GM18873 (cell line): ENCODE measurements around the gene SLC22A5.

ENCODE experiments used
- ATAC-seq: cut with Tn5 transposase; IDR thresholded peaks from one replicate; pipeline ENCODE4 v1.9.1; 2021; ENCODE audit warnings: mild to moderate bottlenecking, moderate library complexity, moderate number of reproducible peaks; ENCODE audit not compliant: unreplicated experiment, low FRiP score

SLC22A5 gene

DNA sequence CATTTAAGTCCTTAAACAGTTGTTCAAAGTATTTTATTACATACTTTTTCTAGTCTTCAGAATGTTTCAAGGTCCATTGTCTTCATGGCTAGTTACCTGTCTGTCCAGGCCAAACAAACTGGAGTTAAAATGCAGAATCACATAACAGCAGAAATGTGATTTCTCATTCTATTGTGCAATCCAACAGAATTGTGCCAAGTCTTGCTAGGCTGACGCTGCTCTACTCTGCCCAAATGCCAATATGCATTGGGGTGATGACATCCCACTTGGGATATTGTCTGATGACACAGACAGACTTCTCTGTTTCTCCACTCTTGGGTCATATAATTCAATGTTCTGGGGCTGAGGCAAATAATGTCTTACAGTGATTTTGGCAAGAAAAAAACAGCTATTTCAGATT, 5.2 kb upstream of the SLC22A5 start:
- ATAC-seq = no peak

DNA sequence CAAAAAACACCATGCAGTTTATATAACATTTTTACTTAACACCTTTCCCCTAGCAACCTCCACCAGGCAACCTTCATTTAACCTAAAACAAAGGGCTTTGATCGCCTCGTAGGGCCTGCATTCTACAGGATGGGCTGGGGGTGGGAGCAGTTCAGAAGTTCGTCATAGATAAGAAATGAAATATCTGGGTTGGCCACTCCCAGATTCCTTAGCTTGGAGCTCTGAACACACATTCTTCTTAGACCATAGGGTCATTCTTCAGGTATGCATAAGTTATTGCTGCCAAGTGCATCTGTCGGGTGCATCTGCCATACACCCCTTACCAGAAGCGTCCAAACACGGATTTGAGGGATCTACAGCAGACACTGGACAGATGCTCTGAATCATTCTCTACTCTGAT, 4.3 kb upstream of the SLC22A5 start:
- ATAC-seq = no peak

DNA sequence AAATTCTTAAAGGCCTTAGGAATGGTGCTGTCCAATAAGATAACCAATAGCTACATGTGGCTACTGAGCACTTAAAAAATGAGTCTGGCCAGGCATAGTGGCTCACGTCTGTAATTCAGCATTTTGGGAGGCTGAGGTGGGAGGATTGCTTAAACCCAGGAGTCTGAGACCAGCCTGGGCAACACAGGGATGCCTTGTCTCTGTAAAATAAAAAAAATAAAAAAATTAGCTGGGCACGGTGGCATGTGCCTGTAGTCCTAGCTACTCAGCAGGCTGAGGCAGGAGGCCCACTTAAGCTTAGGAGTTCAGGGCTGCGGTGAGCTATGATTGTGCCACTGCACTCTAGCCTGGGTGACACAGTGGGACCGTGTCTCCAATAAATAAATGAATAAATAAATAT, 1.3 kb upstream of the SLC22A5 start:
- ATAC-seq = no peak

DNA sequence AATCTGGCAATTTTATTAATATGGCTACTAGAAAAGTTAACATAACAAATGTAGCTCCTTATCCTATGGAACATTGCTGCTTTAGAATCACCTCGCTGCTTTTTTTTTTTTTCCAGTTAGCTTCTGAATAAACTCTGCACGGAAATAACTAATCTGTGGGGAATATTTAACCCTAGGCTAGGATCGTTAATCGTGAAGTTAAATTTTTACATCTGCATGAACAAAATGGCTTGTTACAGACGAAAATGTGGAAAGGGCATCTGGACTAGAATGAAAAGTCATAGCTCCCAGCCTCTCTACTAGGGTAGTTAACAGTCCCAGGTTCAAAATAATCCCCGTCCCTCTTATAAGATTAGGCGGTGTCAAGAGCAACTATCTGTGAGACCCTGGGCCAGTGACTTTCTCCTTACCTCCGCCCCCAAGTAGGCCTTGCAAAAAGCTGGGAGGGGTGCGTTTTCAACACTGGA, 470 bp upstream of the SLC22A5 start:
- peak; percentile 13 for ATAC-seq

DNA sequence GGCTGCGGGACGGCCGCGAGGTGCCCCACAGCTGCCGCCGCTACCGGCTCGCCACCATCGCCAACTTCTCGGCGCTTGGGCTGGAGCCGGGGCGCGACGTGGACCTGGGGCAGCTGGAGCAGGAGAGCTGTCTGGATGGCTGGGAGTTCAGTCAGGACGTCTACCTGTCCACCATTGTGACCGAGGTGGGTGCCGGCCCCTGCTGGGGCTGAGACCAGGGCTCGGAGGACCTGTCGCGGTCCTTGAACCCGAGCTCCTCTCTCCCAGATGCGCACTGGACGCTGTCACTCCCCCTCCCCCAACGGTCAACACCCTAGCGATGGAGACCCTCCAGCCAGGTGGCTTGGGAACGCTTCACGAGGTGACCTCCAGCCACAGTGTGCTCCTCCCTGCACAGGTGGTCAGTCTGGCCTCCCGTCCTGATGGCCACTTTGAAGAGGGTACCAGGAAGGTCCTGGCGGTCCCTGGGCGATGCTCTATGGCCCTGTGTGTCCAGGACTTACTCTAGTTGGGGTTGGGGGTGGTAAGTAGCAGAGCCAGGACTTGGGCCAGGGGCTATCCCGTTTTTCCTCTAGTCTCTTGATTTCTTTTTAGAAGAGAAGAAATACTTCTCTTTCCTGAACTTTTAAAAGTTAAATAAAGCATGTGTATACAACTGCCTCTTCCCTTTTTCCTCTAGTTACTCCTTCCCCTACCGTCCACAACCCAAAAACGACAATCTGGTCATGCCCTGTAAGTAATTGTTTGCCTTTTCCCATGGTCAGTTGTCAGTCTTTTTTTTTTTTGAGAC, 866 bp downstream of the SLC22A5 start:
- ATAC-seq = no peak

DNA sequence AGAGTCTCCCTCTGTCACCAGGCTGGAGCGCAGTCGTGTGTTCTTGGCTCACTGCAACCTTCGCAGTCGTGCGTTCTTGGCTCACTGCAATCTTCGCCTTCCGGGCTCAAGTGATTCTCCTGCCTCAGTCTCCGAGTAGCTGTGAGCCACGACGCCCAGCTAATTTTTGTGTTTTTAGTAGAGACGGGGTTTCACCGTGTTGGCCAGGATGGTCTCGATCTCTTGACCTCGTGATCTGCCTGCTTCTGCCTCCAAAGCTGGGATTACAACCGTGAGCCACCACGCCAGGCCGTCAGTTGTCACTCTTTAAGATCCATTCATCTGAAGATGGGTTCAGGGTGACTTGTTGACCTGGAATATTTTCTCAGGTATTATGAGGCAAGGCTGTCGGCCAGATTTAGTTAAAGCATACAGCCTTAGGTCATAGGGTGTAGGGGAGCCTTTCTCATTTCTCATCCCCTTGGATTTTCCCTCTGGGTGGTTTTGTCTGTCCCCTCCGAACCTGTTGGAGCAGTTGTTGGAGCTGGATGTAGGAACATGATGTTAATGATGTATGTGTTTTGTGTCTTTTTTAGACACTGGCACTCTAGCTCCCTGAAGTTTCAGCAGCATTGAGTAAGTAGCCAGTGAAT, 1.6 kb downstream of the SLC22A5 start:
- no peak for ATAC-seq

DNA sequence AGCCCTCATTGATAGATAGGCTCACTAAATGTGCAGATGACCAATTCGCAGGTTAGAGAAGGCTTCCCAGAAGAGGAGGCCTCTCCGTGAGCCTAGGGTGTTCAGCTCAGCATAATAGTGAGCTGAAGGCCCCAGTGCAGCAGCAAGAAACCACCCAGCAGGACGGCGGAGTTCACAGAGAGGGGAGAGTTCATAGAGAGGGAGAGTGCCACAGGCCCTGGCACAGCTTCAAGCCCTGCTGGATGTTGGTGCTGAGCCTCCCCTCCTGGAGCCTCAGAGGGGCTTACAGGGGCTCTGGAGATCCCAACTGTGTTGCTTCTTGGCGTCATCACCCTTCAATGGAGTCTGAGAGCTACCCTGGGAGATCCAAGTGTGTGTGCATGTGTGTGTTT, 2.1 kb downstream of the SLC22A5 start:
- ATAC-seq = no peak

DNA sequence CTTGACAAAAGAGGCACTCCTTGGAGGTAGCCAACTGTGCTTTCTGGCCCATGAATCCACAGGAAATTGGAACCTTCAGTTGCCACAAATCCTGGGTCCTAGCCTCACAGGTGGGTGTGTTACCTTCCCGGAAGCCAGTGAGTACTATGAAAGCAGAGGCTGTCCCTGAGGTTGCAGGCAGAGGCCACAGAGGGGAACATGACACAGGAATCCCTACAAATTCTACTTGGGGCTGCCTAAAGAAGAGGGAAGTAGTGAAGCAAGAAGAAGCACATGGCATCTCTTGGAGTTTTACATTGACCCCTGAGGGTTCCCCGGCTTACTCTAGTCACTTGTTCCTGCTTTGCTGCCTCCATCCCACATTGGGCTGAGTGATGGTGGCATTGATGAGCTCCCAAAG, 2.6 kb downstream of the SLC22A5 start:
- no peak for ATAC-seq

DNA sequence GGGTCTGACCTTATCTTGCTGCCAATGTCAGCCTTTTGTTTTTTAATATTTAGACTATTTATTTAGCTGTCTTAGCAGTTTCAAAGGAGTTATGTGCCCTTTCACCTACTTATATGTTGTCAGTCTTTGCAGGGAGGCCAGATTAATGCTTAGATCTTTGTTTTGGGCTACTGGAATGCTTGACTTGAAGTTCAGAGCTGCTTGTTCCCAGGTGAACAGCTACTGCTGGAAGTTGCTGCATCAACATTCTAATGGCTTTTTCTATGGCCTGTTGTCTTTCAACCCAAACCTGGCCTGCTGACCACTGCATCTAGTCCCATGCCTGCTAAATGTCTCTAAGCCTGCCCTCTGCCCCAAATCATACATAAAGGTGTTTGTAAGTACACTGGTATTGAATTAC, 3.0 kb downstream of the SLC22A5 start:
- ATAC-seq = no peak

DNA sequence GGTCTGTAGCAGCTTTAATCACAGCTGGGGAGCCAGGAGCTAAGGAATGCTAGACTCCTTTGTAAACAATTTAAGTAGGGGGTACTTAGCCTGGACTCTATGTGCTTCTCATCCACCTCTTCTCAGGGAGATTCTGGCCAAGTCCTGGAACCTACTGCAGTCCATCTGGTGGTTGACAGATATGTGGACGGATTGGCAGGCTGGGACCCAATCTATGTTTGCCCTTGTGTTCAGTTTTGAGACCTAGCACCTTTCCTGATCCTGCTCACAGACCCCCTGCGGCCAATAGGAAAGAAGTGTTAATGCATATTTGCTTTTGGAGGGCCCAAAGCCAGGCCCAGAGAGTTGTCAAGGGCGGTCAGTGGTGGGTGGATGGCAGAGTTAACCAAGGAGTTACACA, 6.4 kb downstream of the SLC22A5 start:
- ATAC-seq = no peak

DNA sequence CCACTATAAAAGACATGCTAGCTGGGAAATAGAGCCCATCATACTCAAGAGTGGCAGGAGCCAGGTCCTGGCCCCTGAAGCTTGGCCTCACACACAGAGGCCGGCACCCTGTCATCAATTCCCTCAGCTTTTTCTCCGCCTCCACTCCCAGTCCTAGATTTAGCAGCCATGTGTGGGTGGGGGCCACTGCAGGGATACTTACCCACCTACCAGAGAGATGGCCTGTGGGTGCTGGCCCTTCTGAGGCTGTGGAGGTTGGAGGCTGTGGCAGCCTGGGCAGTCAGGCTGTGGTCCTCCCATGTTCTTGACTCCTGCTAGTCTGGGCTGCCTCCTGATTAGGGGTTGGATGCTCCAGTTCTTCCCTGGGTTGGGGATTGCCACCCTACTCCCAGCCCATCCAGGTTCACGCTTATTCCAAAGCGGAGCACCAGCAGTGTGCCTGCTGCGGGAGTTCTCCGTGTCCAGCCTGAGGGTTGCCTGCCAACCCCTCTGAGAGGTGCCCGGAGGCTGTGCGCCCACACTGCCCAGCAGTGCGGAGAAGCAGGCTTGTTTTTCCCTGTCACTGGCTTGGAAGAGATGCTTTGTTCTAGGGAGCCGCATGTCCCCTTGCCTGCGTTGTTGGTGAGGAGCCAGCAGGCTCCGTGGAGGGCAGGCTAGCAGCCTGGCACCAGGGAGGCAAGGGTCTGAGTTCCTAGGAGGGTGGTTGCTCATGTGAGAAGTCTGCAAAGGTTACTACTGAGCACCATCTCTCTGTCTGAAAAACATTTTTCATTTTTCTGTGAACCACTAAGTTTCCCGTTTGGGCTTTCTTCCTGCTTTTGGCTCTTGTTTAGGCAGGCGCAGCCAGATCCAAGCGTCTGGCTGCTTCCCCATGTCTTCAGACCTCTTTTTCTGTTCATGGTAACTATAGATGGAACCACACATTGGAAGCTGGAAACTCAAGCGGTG, 7.5 kb downstream of the SLC22A5 start:
- ATAC-seq = no peak

DNA sequence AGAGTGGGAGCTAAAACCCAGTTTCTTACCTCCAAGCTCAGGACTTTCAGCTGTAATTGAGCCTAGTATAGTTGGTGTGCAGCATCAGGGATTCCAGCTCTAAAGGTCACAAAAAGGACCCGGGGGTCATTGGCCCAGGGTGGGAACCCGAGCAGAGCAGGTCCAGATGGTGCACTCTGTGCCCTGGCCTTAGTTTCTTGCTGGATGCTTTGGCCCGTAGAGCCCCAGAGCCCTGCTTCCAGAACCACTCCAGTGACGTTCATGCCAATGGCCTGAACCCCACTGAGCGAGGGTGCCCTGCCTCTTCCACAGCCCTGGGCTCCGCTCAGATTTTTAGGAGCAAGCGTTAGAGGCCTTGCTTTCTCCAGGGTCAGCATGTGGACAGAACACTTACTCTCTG, 8.2 kb downstream of the SLC22A5 start:
- ATAC-seq = no peak

DNA sequence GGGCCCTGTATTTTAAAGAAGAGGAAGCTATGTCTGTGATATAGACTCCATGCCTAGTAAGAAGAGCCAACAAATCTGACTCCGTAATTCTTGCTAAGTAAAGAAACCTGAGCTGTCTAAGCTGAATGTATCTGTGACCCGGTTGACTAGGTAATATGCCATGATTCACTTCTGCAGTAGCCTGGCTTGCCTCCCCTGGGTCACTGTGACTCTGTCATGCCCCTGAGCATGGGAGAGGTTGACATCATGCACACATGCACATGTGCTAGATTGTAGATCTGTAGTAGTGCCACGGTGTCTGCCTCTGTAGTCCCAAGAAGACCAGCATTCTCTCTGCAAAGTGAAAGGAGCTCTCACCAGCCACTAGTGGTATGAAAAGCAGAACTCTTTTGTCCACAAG, 9.1 kb downstream of the SLC22A5 start:
- ATAC-seq = no peak

DNA sequence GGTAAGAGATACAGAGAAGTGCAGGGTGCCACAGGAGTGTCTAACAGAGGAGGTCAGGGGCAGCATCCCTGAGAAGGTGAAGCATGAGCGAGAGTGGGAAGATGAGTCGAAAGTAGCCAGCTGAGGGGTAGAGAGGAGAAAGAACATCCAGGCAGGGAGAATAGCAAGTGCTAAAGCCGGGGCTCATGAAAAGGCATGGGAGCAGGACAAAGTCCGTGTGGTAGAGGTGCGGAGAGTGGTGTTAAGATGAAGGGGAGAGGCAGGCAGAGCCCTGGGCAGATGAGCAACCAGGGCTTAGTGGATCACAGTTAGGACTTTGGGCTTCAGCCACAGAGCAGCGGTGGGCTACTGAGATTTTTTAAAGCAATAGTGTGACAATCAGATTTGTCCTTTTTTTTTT, 10.5 kb downstream of the SLC22A5 start:
- no peak for ATAC-seq

DNA sequence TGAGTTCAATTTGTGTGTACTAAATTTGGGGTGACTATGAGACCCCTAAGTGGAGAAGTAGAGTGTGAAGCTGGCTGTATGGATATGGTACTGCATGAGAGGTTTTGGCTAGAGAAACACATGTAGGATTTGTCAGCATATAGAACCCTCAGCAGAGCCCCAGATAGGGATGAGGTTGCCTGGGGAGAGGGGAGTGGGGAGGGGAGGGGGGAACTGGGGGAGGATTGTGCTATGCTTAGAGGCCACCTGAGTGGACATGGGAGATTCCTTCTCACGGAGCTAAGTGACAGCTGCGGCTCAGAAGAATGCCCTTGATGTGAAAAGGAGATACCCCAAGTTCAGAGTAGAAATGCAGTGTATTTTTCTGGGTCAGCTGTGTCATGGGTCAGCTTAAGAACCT, 11.2 kb downstream of the SLC22A5 start:
- ATAC-seq = no peak

DNA sequence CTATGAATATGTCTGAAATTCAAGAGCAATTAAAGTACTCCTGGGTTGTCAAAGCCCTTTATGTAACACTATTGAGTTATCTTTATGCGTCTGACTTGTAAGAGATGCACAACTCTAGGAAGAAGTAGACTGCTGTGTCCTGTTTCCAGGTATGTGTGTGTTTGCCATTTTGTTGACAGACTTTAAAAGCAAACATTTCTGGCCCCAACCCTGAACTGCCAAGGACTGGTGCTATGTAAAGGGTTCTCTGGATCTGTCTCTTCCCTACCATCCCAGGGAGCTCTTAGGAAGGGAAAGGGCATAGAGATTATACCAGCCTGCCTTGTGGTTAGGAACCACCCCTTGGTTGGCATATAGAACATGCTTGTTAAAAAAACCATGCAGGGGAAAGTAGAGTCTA, 12.1 kb downstream of the SLC22A5 start:
- ATAC-seq = no peak

DNA sequence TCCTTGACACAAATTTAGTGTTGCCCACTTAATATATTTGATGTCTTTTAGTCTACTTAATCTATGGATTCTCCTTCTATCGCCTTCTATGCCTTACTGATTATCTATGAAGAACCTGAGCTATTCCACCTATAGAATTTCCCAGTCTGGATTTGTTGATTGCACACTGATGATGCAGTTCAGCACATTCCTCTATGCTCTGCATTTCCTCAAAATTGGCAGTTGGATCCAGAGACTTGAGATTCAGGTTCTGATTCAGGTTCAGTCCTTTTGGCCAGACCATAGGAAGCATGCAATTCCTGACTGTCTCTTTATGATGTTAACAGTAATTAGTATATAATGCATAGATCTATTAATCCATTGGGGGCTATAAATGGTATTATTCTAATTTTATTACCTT, 13.8 kb downstream of the SLC22A5 start:
- ATAC-seq = no peak

DNA sequence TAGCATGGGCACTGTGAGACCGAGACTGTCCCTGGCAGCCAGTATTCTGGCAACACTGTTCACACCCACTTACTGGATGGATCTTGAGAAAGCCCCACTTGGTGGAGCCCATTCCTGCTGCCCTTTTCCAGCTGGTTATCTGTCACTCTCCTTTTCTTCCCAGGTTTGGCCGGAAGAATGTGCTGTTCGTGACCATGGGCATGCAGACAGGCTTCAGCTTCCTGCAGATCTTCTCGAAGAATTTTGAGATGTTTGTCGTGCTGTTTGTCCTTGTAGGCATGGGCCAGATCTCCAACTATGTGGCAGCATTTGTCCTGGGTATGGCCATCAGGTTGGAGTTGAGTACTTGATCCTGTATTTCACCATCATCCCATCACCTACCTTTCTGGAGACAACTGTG, 14.5 kb downstream of the SLC22A5 start:
- no peak for ATAC-seq

DNA sequence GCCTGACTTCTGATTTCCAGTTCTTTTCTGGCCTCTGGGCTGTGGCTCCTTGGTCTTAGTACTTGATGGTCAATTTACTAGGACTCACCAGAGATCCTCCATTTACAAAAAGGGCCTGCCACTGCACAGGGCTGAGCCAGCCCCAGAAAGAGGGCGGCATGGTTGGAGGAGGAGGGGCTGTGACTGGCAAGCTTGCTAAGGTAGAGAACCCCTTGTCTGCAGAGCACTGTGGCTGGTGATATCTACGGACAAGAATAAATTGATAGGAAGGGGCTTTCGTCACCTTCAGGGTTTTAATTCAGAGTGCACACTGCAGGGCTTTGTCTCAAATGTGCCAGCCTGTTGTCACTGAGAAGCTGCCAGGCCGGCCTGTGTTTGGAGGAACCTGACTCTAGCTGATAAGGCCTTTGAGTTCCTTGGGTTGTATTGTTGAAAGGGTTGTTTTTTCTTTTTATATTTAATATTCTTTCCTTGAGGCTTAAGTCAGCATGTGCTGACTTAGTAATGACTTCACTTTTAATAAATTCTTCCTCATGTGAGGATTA, 15.1 kb downstream of the SLC22A5 start:
- ATAC-seq = no peak

DNA sequence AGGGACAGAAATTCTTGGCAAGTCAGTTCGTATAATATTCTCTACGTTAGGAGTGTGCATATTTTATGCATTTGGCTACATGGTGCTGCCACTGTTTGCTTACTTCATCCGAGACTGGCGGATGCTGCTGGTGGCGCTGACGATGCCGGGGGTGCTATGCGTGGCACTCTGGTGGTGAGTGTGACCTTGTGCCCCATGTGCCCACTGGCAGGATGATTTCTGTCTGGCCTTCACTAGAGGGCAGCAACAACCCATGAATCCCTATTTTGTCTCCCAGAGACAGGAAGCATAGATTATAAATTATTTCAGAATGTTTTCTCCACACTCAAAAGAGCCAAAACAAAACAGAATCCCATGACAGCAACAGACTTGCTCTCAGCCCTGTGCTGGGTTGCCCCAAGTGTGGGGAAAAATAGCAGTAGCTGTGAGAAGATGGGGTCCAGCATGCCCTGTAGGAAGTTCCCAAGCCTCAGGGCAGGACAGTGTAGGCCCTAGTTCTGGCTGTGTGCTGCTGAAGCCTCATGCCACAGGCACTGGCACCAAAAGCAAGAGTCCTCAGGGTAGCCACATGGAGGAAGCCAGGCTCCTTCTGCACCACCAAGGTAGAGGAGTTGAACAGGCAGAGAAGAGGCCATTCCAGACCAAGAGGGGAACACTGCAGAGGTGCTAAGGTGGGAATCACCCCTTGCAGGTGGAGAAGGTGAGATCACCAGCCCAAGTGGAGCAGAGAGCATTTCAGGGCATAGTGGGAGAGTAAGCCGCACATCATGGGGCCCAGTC, 16.0 kb downstream of the SLC22A5 start:
- no peak for ATAC-seq
